Measurements from ENCODE around the gene RAET1E. TPM values are rescaled to one million over a fixed set of nuclear protein-coding genes. Genes with fewer than 3 reads are reported as not detected.
A peak's percentile ranks its signal among the peaks of the same experiment; 100 is the strongest.
"Not testable (repeated sequence)": the region's sequence is repeated elsewhere in the genome, so short reads cannot be mapped to it uniquely, and the experiment has no call there.

RAET1E gene
- total and polyA plus RNA-seq, 2 experiments from 2014 or later: not detected

GRCh38 chr6:149862922-149863697, 34.8 kb downstream of the RAET1E start:
- Mint-ChIP-seq H3K27me3 (ENCODE audit: insufficient read depth, low read depth, poor library complexity) (peaks cover 22% of the 10 kb centered on the region), H3K9me3 (no peaks in the 10 kb centered on the region; the same call in 2 of the 3 replicates), H3K4me1 (peaks cover 43% of the 10 kb centered on the region), H3K4me3 (peak overlapping the region; percentile 83), H3K27ac (no peak overlapping the region), H3K36me3 (ENCODE audit: low read depth) (no peaks in the 10 kb centered on the region)
- peak; percentile 71 for DNase-seq (ENCODE audit: low spot score)
- no peak for TF ChIP-seq EZH2 (IDR thresholded peaks at IDR 0.05; ENCODE audit: low read depth, unreplicated experiment)
- 0 out of 4 replicates have a peak, but pooled peaks of 1 of the 2 experiments have one; percentile 7 for TF ChIP-seq CTCF (conservative IDR thresholded peaks at IDR 0.05; ENCODE audit: low read depth in 2 of 2)
- Histone ChIP-seq H3K27me3 (ENCODE audit: insufficient read depth) (peaks cover 17% of the 10 kb centered on the region), H3K27ac (ENCODE audit: low read depth) (no peak overlapping the region), H3K4me3 (peak overlapping the region; percentile 89), H3K79me2 (replicated peaks; ENCODE audit: insufficient read depth) (peaks cover 19% of the 10 kb centered on the region), H3K9me2 (ENCODE audit: insufficient read depth) (no peaks in the 10 kb centered on the region), H3K36me3 (ENCODE audit: insufficient read depth) (no peaks in the 10 kb centered on the region), H3K4me1 (ENCODE audit: insufficient read depth) (peaks cover 14% of the 10 kb centered on the region), H3F3A (replicated peaks; ENCODE audit: low read depth) (0 out of 2 replicates have a peak, but pooled peaks cover 6% of the 10 kb centered on the region), H2AFZ (peak overlapping the region; percentile 94), H4K20me1 (replicated peaks; ENCODE audit: insufficient read depth) (0 out of 2 replicates have a peak, but pooled peaks cover 19% of the 10 kb centered on the region), H3K4me2 (peak overlapping the region; percentile 97)
- ATAC-seq: peak; percentile 47

- H3K27ac ChIP-seq (ENCODE audit: low read depth): not testable (repeated sequence)
- peaks cover 22% of the 10 kb centered on the region for H3K27me3 Mint-ChIP-seq (ENCODE audit: insufficient read depth, low read depth, poor library complexity)
These were observed 35.5 kb downstream of the RAET1E start for GRCh38 chr6:149862424-149862738.

GRCh38 chr6:149861603-149862423, 36.1 kb downstream of the RAET1E start:
- DNase-seq (ENCODE audit: low spot score) (no peak), ATAC-seq (no peak)
- Histone ChIP-seq H3F3A (replicated peaks; ENCODE audit: low read depth) (0 out of 2 replicates have a peak, but pooled peaks cover 6% of the 10 kb centered on the region), H3K4me2 (peak overlapping the region; percentile 97), H3K36me3 (ENCODE audit: insufficient read depth) (no peaks in the 10 kb centered on the region), H3K79me2 (replicated peaks; ENCODE audit: insufficient read depth) (peaks cover 19% of the 10 kb centered on the region), H3K4me3 (peak overlapping the region; percentile 89; the same call in 1 of the 2 replicates), H3K27me3 (ENCODE audit: insufficient read depth) (peaks cover 17% of the 10 kb centered on the region), H3K4me1 (ENCODE audit: insufficient read depth) (peaks cover 20% of the 10 kb centered on the region), H2AFZ (no peak overlapping the region), H3K27ac (ENCODE audit: low read depth) (no peak overlapping the region), H3K9me2 (ENCODE audit: insufficient read depth) (no peaks in the 10 kb centered on the region), H4K20me1 (replicated peaks; ENCODE audit: insufficient read depth) (0 out of 2 replicates have a peak, but pooled peaks cover 19% of the 10 kb centered on the region)
- Mint-ChIP-seq H3K27me3 (ENCODE audit: insufficient read depth, low read depth, poor library complexity) (peaks cover 22% of the 10 kb centered on the region), H3K36me3 (ENCODE audit: low read depth) (no peaks in the 10 kb centered on the region), H3K9me3 (no peaks in the 10 kb centered on the region; the same call in 2 of the 3 replicates), H3K4me1 (peaks cover 43% of the 10 kb centered on the region), H3K4me3 (peak overlapping the region; percentile 83), H3K27ac (no peak overlapping the region)
- no peak for TF ChIP-seq CTCF (conservative IDR thresholded peaks at IDR 0.05; ENCODE audit: low read depth in 2 of 2)
- no peak for TF ChIP-seq EZH2phosphoT487 (IDR thresholded peaks at IDR 0.05; ENCODE audit: unreplicated experiment)
- no peak for TF ChIP-seq NANOG (IDR thresholded peaks at IDR 0.05; ENCODE audit: borderline replicate concordance)
- no peak for TF ChIP-seq ZNF114 (CRISPR knock-in tag; IDR thresholded peaks at IDR 0.05)

More at GRCh38 chr6:149862424-149862738, 35.5 kb downstream of the RAET1E start:
- Histone ChIP-seq H3K27me3 (ENCODE audit: insufficient read depth) (peaks cover 17% of the 10 kb centered on the region), H3K4me2 (peak overlapping the region; percentile 97), H4K20me1 (replicated peaks; ENCODE audit: insufficient read depth) (0 out of 2 replicates have a peak, but pooled peaks cover 19% of the 10 kb centered on the region), H3K4me1 (ENCODE audit: insufficient read depth) (peaks cover 16% of the 10 kb centered on the region), H3K4me3 (peak overlapping the region; percentile 89), H3K79me2 (replicated peaks; ENCODE audit: insufficient read depth) (peaks cover 19% of the 10 kb centered on the region)
- Mint-ChIP-seq H3K4me1 (peaks cover 43% of the 10 kb centered on the region), H3K4me3 (peak overlapping the region; percentile 83)
- not testable (repeated sequence) for ATAC-seq; H3F3A ChIP-seq (replicated peaks; ENCODE audit: low read depth); H3K9me3 Mint-ChIP-seq; H3K36me3 ChIP-seq (ENCODE audit: insufficient read depth); DNase-seq (ENCODE audit: low spot score); H3K9me2 ChIP-seq (ENCODE audit: insufficient read depth); H2AFZ ChIP-seq; H3K36me3 Mint-ChIP-seq (ENCODE audit: low read depth); H3K27ac Mint-ChIP-seq
